ENCODE results near the gene NDC1. TPM values are rescaled to one million over a fixed set of nuclear protein-coding genes. Genes with fewer than 3 reads are reported as not detected.
A peak's percentile ranks its signal among the peaks of the same experiment; 100 is the strongest.
"Not testable (repeated sequence)": the region's sequence is repeated elsewhere in the genome, so short reads cannot be mapped to it uniquely, and the experiment has no call there.

NDC1 gene
- total RNA-seq: 10 to 100 TPM; 27.8 to 28.6 TPM

- Mint-ChIP-seq H3K4me1 (ENCODE audit: low read depth) (peaks cover 32% of the 10 kb centered on the region), H3K27ac (peak within 1 kb of the TSS; percentile 98), H3K36me3 (ENCODE audit: low read depth) (peaks cover 24% of the 10 kb centered on the region), H3K9me3 (ENCODE audit: insufficient read depth) (peaks cover 7% of the 10 kb centered on the region), H3K4me3 (peak within 1 kb of the TSS; percentile 93), H3K27me3 (ENCODE audit: low read depth) (peaks cover 6% of the 10 kb centered on the region)
- ChIA-PET CTCF (interaction anchor here (1.3 to 2.3 kb wide), 2 partner anchors 17 to 23 kb away, joined by 3 to 7 read pairs; no protein-coding TSS in a partner anchor), POLR2A (interaction anchor here (0.9 to 1.3 kb wide), 3 partner anchors 11 to 121 kb away, joined by 3 to 5 read pairs (median 3); no protein-coding TSS in a partner anchor)
- DNase-seq: peak; percentile 93
- ATAC-seq: peak; percentile 95
Measured at GRCh38 chr1:53837924-53838653, at the start of gene NDC1. NDC1 (minus strand) TSS chr1:53838296; CDS start chr1:53838261, 35 bp downstream.

GRCh38 chr1:53883600-53883999 lies 45.5 kb upstream of the NDC1 start:
- peaks cover 34% of the 10 kb centered on the region for H3K36me3 Mint-ChIP-seq (ENCODE audit: low read depth)
- ATAC-seq; POLR2A ChIA-PET; H3K4me3 Mint-ChIP-seq; H3K4me1 Mint-ChIP-seq (ENCODE audit: low read depth); DNase-seq; H3K27me3 Mint-ChIP-seq (ENCODE audit: low read depth); H3K27ac Mint-ChIP-seq; H3K9me3 Mint-ChIP-seq (ENCODE audit: insufficient read depth): not testable (repeated sequence)
- CTCF ChIA-PET: interaction anchor here (1.1 to 2.6 kb wide), 5 partner anchors 10 to 76 kb away, joined by 3 to 11 read pairs (median 6); no protein-coding TSS in a partner anchor

- peaks cover 37% of the 10 kb centered on the region for H3K36me3 Mint-ChIP-seq (ENCODE audit: low read depth)
- H3K9me3 Mint-ChIP-seq (ENCODE audit: insufficient read depth); DNase-seq; ATAC-seq; H3K27ac Mint-ChIP-seq; H3K4me3 Mint-ChIP-seq; H3K27me3 Mint-ChIP-seq (ENCODE audit: low read depth); H3K4me1 Mint-ChIP-seq (ENCODE audit: low read depth); POLR2A ChIA-PET: not testable (repeated sequence)
- CTCF ChIA-PET: interaction anchor here (1.3 to 5.2 kb wide), 5 partner anchors 9 to 78 kb away, joined by 3 to 60 read pairs (median 7); partner anchors contain the start of genes IFT25 and YIPF1
Measured at GRCh38 chr1:53881853-53882252, 43.8 kb upstream of the NDC1 start.

GRCh38 chr1:53878492-53879105 lies 40.5 kb upstream of the NDC1 start:
- no peaks in the 10 kb centered on the region for H3K4me1 Mint-ChIP-seq (ENCODE audit: low read depth)
- H3K27me3 Mint-ChIP-seq (ENCODE audit: low read depth): no peaks in the 10 kb centered on the region
- H3K27ac Mint-ChIP-seq: no peak overlapping the region
- H3K36me3 Mint-ChIP-seq (ENCODE audit: low read depth): peaks cover 38% of the 10 kb centered on the region
- no peak overlapping the region for H3K4me3 Mint-ChIP-seq
- no peaks in the 10 kb centered on the region for H3K9me3 Mint-ChIP-seq (ENCODE audit: insufficient read depth)
- ChIA-PET POLR2A (interaction anchor here (0.5 to 1.0 kb wide), 2 partner anchors 11 to 16 kb away, joined by 3 read pairs; partner anchors contain the start of gene YIPF1), CTCF (interaction anchor here (0.6 to 5.2 kb wide), 22 partner anchors 10 to 837 kb away, joined by 3 to 60 read pairs (median 5); partner anchors contain the start of genes IFT25, LRRC42, TTC4 and YIPF1)
- ATAC-seq (no peak), DNase-seq (no peak)

- not testable (repeated sequence) for H3K27me3 Mint-ChIP-seq (ENCODE audit: low read depth); DNase-seq; H3K27ac Mint-ChIP-seq; ATAC-seq; H3K4me3 Mint-ChIP-seq; H3K9me3 Mint-ChIP-seq (ENCODE audit: insufficient read depth); H3K4me1 Mint-ChIP-seq (ENCODE audit: low read depth)
- H3K36me3 Mint-ChIP-seq (ENCODE audit: low read depth): peaks cover 18% of the 10 kb centered on the region
- ChIA-PET POLR2A (interaction anchor here (1.5 kb wide), 1 partner anchor 70 kb away, joined by 3 read pairs; the partner anchor contains the start of gene IFT25), CTCF (interaction anchor here (0.7 to 2.7 kb wide), 3 partner anchors 14 to 84 kb away, joined by 3 to 11 read pairs (median 5); no protein-coding TSS in a partner anchor)
Measured at GRCh38 chr1:53875150-53875549, 37.1 kb upstream of the NDC1 start.

GRCh38 chr1:53871773-53872484 lies 33.8 kb upstream of the NDC1 start:
- Mint-ChIP-seq H3K27me3 (ENCODE audit: low read depth) (no peaks in the 10 kb centered on the region), H3K36me3 (ENCODE audit: low read depth) (peaks cover 12% of the 10 kb centered on the region), H3K9me3 (ENCODE audit: insufficient read depth) (no peaks in the 10 kb centered on the region), H3K4me1 (ENCODE audit: low read depth) (no peaks in the 10 kb centered on the region), H3K27ac (no peak overlapping the region), H3K4me3 (no peak overlapping the region)
- DNase-seq: no peak
- no peak for ATAC-seq
- ChIA-PET CTCF (interaction anchor here (0.6 to 1.4 kb wide), 6 partner anchors 11 to 92 kb away, joined by 3 to 11 read pairs (median 4); partner anchors contain the start of gene YIPF1), POLR2A (no interaction called here)

- peaks cover 14% of the 10 kb centered on the region for H3K36me3 Mint-ChIP-seq (ENCODE audit: low read depth)
- POLR2A ChIA-PET: no interaction called here
- no peak for ATAC-seq
Measured at GRCh38 chr1:53871221-53871620, 33.1 kb upstream of the NDC1 start.

GRCh38 chr1:53869454-53870117 lies 31.5 kb upstream of the NDC1 start:
- Mint-ChIP-seq H3K4me1 (ENCODE audit: low read depth) (no peaks in the 10 kb centered on the region), H3K27ac (no peak overlapping the region), H3K36me3 (ENCODE audit: low read depth) (peaks cover 11% of the 10 kb centered on the region), H3K9me3 (ENCODE audit: insufficient read depth) (no peaks in the 10 kb centered on the region), H3K4me3 (no peak overlapping the region), H3K27me3 (ENCODE audit: low read depth) (no peaks in the 10 kb centered on the region)
- ChIA-PET CTCF (interaction anchor here (0.8 to 3.1 kb wide), 3 partner anchors 9 to 74 kb away, joined by 3 to 18 read pairs (median 10); no protein-coding TSS in a partner anchor), POLR2A (no interaction called here)
- no peak for ATAC-seq
- no peak for DNase-seq

More at GRCh38 chr1:53871221-53871620, 33.1 kb upstream of the NDC1 start:
- Mint-ChIP-seq H3K4me1 (ENCODE audit: low read depth) (no peaks in the 10 kb centered on the region), H3K4me3 (no peak overlapping the region), H3K27me3 (ENCODE audit: low read depth) (no peaks in the 10 kb centered on the region), H3K27ac (no peak overlapping the region), H3K9me3 (ENCODE audit: insufficient read depth) (no peaks in the 10 kb centered on the region)
- CTCF ChIA-PET: interaction anchor here (0.9 to 3.1 kb wide), 6 partner anchors 10 to 92 kb away, joined by 3 to 18 read pairs (median 7); no protein-coding TSS in a partner anchor
- no peak for DNase-seq

- ATAC-seq (no peak), DNase-seq (no peak)
- ChIA-PET POLR2A (no interaction called here), CTCF (interaction anchor here (1.7 to 3.1 kb wide), 3 partner anchors 8 to 91 kb away, joined by 10 to 18 read pairs (median 12); no protein-coding TSS in a partner anchor)
- no peak overlapping the region for H3K27ac Mint-ChIP-seq
- no peak overlapping the region for H3K4me3 Mint-ChIP-seq
- peaks cover 11% of the 10 kb centered on the region for H3K36me3 Mint-ChIP-seq (ENCODE audit: low read depth)
- no peaks in the 10 kb centered on the region for H3K9me3 Mint-ChIP-seq (ENCODE audit: insufficient read depth)
- H3K27me3 Mint-ChIP-seq (ENCODE audit: low read depth): no peaks in the 10 kb centered on the region
- no peaks in the 10 kb centered on the region for H3K4me1 Mint-ChIP-seq (ENCODE audit: low read depth)
Measured at GRCh38 chr1:53868565-53868964, 30.5 kb upstream of the NDC1 start.

- no peaks in the 10 kb centered on the region for H3K27me3 Mint-ChIP-seq (ENCODE audit: low read depth)
- H3K27ac Mint-ChIP-seq: no peak overlapping the region
- DNase-seq: no peak
- no peaks in the 10 kb centered on the region for H3K4me1 Mint-ChIP-seq (ENCODE audit: low read depth)
- peaks cover 6% of the 10 kb centered on the region for H3K36me3 Mint-ChIP-seq (ENCODE audit: low read depth)
- H3K9me3 Mint-ChIP-seq (ENCODE audit: insufficient read depth): no peaks in the 10 kb centered on the region
- ATAC-seq: no peak
- H3K4me3 Mint-ChIP-seq: no peak overlapping the region
- CTCF ChIA-PET: interaction anchor here (1.2 to 9.0 kb wide), 5 partner anchors 16 to 98 kb away, joined by 3 to 179 read pairs (median 14); partner anchors contain the start of genes IFT25 and LRRC42
- POLR2A ChIA-PET: no interaction called here
Measured at GRCh38 chr1:53862507-53862906, 24.4 kb upstream of the NDC1 start.

Measured in activated CD8-positive, alpha-beta T cell treated with anti-CD3 and anti-CD28 coated beads, Interleukin-2, amount 10 ng/mL, durations not matched to agents 7 days and 5 days (primary cell).